HEK293 (cell line): ENCODE measurements around the gene ASTN2.

Source experiments
- CTCF ChIA-PET: fragments of 350-600 bp; formaldehyde crosslinking; extraction: SDS; loops from one replicate; lab custom pipeline; 2021; ENCODE audit warnings: antibody characterized with exemption; lab: Yijun Ruan, JAX
- POLR2A ChIA-PET: fragments of 300-600 bp; formaldehyde crosslinking; extraction: SDS; loops from one replicate; lab custom pipeline; 2020; ENCODE audit warnings: antibody characterized with exemption, inconsistent platforms; lab: Yijun Ruan, JAX
- H3K27ac ChIP-seq: fragments of 200-500 bp; sonication (Bioruptor generic); 2 replicates; pipeline ENCODE4 v1.5.1; 2014; ENCODE audit warnings: low read depth, low read length, control low read depth, inconsistent platforms; ENCODE audit errors: extremely low read depth
- H3K36me3 ChIP-seq, 2 experiments: fragments of 200-500 bp in 1 of 2; sonication (Bioruptor generic) in 1 of 2; 1 replicate in 1 of 2; 2 replicates in 1 of 2; pipeline ENCODE4 v1.5.1; 2014 to 2017; ENCODE audit warnings: inconsistent platforms in 2 of 2, low read length in 2 of 2; ENCODE audit not compliant: control insufficient read depth in 2 of 2, insufficient read depth in 1 of 2
- H3K4me1 ChIP-seq: fragments of 200-500 bp; sonication (Bioruptor generic); 2 replicates; pipeline ENCODE4 v1.5.1; 2014; ENCODE audit warnings: mild to moderate bottlenecking, low read length, inconsistent platforms; ENCODE audit not compliant: control insufficient read depth, insufficient read depth
- H3K4me3 ChIP-seq: 2 replicates; pipeline ENCODE4 v1.5.1; 2011; ENCODE audit warnings: low read depth, mild to moderate bottlenecking, control low read depth, low read length, moderate library complexity
- H3K9me3 ChIP-seq: fragments of 200-500 bp; sonication (Bioruptor generic); 2 replicates; pipeline ENCODE4 v1.5.1; 2014; ENCODE audit warnings: low read depth, low read length, inconsistent platforms; ENCODE audit not compliant: control insufficient read depth, insufficient read depth
- EGR2 ChIP-seq: fragments of 450-650 bp; formaldehyde crosslinking; IDR thresholded peaks from 2 replicates; pipeline ENCODE4 v1.5.1; 2016; ENCODE audit warnings: low read depth, missing biosample characterization, missing genetic modification characterization
- HOXA7 ChIP-seq: sonication (generic); formaldehyde crosslinking; IDR thresholded peaks from 2 replicates; pipeline ENCODE4 v1.8.1; 2022; ENCODE audit warnings: missing genetic modification reagents, borderline replicate concordance
- HOXD13 ChIP-seq: sonication (generic); formaldehyde crosslinking; IDR thresholded peaks from 2 replicates; pipeline ENCODE4 v1.8.0; 2022; ENCODE audit warnings: missing genetic modification reagents, borderline replicate concordance
- KLF16 ChIP-seq: fragments of 450-650 bp; formaldehyde crosslinking; IDR thresholded peaks from 2 replicates; pipeline ENCODE4 v1.5.1; 2017; ENCODE audit warnings: missing biosample characterization, missing genetic modification characterization
- OVOL3 ChIP-seq: fragments of 450-650 bp; formaldehyde crosslinking; IDR thresholded peaks from 2 replicates; pipeline ENCODE4 v1.5.1; 2016; ENCODE audit warnings: missing biosample characterization, missing genetic modification characterization
- REPIN1 ChIP-seq: fragments of 450-650 bp; formaldehyde crosslinking; IDR thresholded peaks from 2 replicates; pipeline ENCODE4 v1.5.1; 2017; ENCODE audit warnings: missing biosample characterization, missing genetic modification characterization, low read depth
- SCRT2 ChIP-seq: fragments of 450-650 bp; formaldehyde crosslinking; IDR thresholded peaks from 2 replicates; pipeline ENCODE4 v1.5.1; 2016; ENCODE audit warnings: missing biosample characterization, missing genetic modification characterization
- ZEB2 ChIP-seq: fragments of 450-650 bp; formaldehyde crosslinking; IDR thresholded peaks from 2 replicates; pipeline ENCODE4 v1.5.1; 2016; ENCODE audit warnings: missing biosample characterization, missing genetic modification characterization
- ZNF174 ChIP-seq: fragments of 450-650 bp; formaldehyde crosslinking; IDR thresholded peaks from 2 replicates; pipeline ENCODE4 v1.5.0; 2017; ENCODE audit warnings: missing biosample characterization, mild to moderate bottlenecking, missing genetic modification characterization
- ZNF2 ChIP-seq: fragments of 450-650 bp; formaldehyde crosslinking; IDR thresholded peaks from 2 replicates; pipeline ENCODE4 v1.5.1; 2016; ENCODE audit warnings: missing biosample characterization, missing genetic modification characterization
- ZNF514 ChIP-seq: fragments of 450-650 bp; formaldehyde crosslinking; IDR thresholded peaks from 2 replicates; pipeline ENCODE4 v1.5.1; 2016; ENCODE audit warnings: missing biosample characterization, missing genetic modification characterization
- ZNF521 ChIP-seq: fragments of 450-650 bp; formaldehyde crosslinking; IDR thresholded peaks from 2 replicates; pipeline ENCODE4 v1.5.1; 2017; ENCODE audit warnings: missing biosample characterization, mild to moderate bottlenecking, missing genetic modification characterization
- ZNF544 ChIP-seq: fragments of 450-650 bp; formaldehyde crosslinking; IDR thresholded peaks from 2 replicates; pipeline ENCODE4 v1.5.0; 2017; ENCODE audit warnings: missing biosample characterization, missing genetic modification characterization
- ZNF776 ChIP-seq: fragments of 450-650 bp; formaldehyde crosslinking; IDR thresholded peaks from 2 replicates; pipeline ENCODE4 v1.5.0; 2017; ENCODE audit warnings: missing biosample characterization, missing genetic modification characterization, borderline replicate concordance
- TF ChIP-seq, protein P1 (sequence below): fragments of 450-650 bp; formaldehyde crosslinking; IDR thresholded peaks from 2 replicates; pipeline ENCODE4 v1.5.1; 2016; ENCODE audit warnings: missing biosample characterization, missing genetic modification characterization, borderline replicate concordance
- TF ChIP-seq, protein P2 (sequence below): fragments of 450-650 bp; formaldehyde crosslinking; IDR thresholded peaks from 2 replicates; pipeline ENCODE4 v1.5.1; 2016; ENCODE audit warnings: missing biosample characterization, missing genetic modification characterization
- TF ChIP-seq, protein P3 (sequence below): fragments of 450-650 bp; formaldehyde crosslinking; IDR thresholded peaks from 2 replicates; pipeline ENCODE4 v1.5.1; 2016; ENCODE audit warnings: missing biosample characterization, missing genetic modification characterization
- TF ChIP-seq, protein P4 (sequence below): fragments of 450-650 bp; formaldehyde crosslinking; IDR thresholded peaks from 2 replicates; pipeline ENCODE4 v1.5.1; 2016; ENCODE audit warnings: missing biosample characterization, missing genetic modification characterization, borderline replicate concordance
- TF ChIP-seq, protein P5 (sequence below): IDR thresholded peaks from 2 replicates; pipeline ENCODE4 v1.6.1; 2011; ENCODE audit warnings: mild to moderate bottlenecking, low read depth, low read length, borderline replicate concordance
- TF ChIP-seq, protein P6 (sequence below): fragments of 450-650 bp; formaldehyde crosslinking; IDR thresholded peaks from 2 replicates; pipeline ENCODE4 v1.5.1; 2017; ENCODE audit warnings: missing biosample characterization, missing genetic modification characterization
- TF ChIP-seq, protein P7 (sequence below): fragments of 450-650 bp; formaldehyde crosslinking; IDR thresholded peaks from 2 replicates; pipeline ENCODE4; 2016; ENCODE audit warnings: missing biosample characterization, missing genetic modification characterization

The ASTN2 gene

DNA sequence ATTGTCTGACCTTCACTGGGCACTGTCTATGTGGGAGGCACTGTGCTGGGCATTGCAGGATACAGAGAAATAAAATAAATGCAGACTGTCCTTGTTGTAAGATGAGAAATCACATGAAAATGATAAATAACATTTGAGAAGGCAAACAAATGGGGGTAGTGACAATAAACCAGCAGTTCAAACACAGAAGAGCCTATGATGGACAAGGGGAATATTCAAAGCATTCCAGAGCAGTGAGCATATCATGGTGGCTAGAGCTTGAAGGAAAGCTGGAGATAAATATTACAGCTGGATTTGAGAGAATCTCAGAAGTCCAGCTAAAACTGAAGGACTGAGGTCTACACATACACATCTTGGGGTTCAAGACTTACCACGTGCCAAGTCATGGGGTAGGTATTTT, 209.9 kb downstream of the ASTN2 start (continued):
- TF ChIP-seq HOXD13 (CRISPR knock-in tag), result no peak
- TF ChIP-seq ZNF544 (tag by site-specific recombination), result no peak
- TF ChIP-seq ZNF776 (tag by site-specific recombination), result no peak
- no peak for TF ChIP-seq ZEB2 (tag by site-specific recombination)
- TF ChIP-seq, protein P1, sequence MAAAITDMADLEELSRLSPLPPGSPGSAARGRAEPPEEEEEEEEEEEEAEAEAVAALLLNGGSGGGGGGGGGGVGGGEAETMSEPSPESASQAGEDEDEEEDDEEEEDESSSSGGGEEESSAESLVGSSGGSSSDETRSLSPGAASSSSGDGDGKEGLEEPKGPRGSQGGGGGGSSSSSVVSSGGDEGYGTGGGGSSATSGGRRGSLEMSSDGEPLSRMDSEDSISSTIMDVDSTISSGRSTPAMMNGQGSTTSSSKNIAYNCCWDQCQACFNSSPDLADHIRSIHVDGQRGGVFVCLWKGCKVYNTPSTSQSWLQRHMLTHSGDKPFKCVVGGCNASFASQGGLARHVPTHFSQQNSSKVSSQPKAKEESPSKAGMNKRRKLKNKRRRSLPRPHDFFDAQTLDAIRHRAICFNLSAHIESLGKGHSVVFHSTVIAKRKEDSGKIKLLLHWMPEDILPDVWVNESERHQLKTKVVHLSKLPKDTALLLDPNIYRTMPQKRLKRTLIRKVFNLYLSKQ (tag by site-specific recombination), result no peak
- TF ChIP-seq, protein P2, sequence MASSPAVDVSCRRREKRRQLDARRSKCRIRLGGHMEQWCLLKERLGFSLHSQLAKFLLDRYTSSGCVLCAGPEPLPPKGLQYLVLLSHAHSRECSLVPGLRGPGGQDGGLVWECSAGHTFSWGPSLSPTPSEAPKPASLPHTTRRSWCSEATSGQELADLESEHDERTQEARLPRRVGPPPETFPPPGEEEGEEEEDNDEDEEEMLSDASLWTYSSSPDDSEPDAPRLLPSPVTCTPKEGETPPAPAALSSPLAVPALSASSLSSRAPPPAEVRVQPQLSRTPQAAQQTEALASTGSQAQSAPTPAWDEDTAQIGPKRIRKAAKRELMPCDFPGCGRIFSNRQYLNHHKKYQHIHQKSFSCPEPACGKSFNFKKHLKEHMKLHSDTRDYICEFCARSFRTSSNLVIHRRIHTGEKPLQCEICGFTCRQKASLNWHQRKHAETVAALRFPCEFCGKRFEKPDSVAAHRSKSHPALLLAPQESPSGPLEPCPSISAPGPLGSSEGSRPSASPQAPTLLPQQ (tag by site-specific recombination), result no peak
- TF ChIP-seq, all 188 proteins: peak for 0

DNA sequence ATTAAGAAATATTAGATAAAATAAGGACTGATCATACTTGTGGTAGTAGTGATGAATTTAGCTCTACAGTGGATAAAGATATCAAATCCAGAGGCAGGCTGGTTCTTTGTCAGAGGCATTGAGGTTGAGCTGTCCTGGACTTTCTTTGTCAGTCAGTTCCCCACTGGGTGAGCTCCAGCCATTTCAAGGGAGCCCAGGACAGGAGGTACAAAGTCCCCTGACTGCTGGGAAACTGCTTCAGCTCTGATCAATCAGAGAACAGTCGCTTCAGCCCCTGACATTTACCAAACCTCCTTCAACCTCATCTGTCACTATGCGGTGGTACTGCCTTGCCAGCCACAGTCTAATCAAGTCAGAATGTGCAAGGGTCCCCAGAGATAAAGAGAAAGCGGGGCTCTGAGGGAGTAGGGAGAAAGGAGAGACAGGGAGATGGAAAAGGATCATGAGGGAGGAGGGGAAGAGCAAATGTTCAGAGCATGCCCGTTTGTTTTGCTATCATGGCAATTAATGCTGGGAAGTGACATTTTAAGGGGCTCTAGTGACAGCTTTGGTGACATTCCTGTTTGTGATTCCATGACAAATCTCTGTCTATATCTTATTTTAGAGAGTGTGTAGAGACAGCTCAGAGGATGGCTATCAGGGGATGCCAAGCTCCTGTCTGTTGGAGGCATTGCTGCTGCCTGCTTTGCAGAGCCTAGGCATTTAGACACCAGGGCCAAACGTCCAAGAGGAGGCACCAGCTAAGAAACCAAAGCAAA, 223.2 kb downstream of the ASTN2 start:
- Histone ChIP-seq H3K9me3 (no peaks in the 10 kb centered on the region), H3K36me3 (no peaks in the 10 kb centered on the region), H3K4me1 (no peaks in the 10 kb centered on the region), H3K27ac (no peak overlapping the region), H3K4me3 (no peak overlapping the region)
- POLR2A ChIA-PET, result no interaction called here
- CTCF ChIA-PET, result interaction anchor here (0.6 kb wide), 1 partner anchor 62 kb away, joined by 3 read pairs; no protein-coding TSS in a partner anchor
- TF ChIP-seq SCRT2 (tag by site-specific recombination) (no peak), ZNF514 (tag by site-specific recombination) (no peak), ZNF2 (tag by site-specific recombination) (no peak), ZNF521 (tag by site-specific recombination) (no peak), HOXA7 (CRISPR knock-in tag) (no peak), REPIN1 (tag by site-specific recombination) (no peak), OVOL3 (no peak), EGR2 (no peak), KLF16 (tag by site-specific recombination) (no peak), ZNF174 (tag by site-specific recombination) (no peak)
- TF ChIP-seq, protein P3, sequence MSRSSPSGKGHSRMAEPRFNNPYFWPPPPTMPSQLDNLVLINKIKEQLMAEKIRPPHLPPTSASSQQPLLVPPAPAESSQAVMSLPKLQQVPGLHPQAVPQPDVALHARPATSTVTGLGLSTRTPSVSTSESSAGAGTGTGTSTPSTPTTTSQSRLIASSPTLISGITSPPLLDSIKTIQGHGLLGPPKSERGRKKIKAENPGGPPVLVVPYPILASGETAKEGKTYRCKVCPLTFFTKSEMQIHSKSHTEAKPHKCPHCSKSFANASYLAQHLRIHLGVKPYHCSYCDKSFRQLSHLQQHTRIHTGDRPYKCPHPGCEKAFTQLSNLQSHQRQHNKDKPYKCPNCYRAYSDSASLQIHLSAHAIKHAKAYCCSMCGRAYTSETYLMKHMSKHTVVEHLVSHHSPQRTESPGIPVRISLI, result no peak
- TF ChIP-seq, protein P4, sequence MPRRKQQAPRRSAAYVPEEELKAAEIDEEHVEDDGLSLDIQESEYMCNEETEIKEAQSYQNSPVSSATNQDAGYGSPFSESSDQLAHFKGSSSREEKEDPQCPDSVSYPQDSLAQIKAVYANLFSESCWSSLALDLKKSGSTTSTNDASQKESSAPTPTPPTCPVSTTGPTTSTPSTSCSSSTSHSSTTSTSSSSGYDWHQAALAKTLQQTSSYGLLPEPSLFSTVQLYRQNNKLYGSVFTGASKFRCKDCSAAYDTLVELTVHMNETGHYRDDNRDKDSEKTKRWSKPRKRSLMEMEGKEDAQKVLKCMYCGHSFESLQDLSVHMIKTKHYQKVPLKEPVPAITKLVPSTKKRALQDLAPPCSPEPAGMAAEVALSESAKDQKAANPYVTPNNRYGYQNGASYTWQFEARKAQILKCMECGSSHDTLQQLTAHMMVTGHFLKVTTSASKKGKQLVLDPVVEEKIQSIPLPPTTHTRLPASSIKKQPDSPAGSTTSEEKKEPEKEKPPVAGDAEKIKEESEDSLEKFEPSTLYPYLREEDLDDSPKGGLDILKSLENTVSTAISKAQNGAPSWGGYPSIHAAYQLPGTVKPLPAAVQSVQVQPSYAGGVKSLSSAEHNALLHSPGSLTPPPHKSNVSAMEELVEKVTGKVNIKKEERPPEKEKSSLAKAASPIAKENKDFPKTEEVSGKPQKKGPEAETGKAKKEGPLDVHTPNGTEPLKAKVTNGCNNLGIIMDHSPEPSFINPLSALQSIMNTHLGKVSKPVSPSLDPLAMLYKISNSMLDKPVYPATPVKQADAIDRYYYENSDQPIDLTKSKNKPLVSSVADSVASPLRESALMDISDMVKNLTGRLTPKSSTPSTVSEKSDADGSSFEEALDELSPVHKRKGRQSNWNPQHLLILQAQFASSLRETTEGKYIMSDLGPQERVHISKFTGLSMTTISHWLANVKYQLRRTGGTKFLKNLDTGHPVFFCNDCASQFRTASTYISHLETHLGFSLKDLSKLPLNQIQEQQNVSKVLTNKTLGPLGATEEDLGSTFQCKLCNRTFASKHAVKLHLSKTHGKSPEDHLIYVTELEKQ (tag by site-specific recombination), result no peak
- TF ChIP-seq, protein P5, sequence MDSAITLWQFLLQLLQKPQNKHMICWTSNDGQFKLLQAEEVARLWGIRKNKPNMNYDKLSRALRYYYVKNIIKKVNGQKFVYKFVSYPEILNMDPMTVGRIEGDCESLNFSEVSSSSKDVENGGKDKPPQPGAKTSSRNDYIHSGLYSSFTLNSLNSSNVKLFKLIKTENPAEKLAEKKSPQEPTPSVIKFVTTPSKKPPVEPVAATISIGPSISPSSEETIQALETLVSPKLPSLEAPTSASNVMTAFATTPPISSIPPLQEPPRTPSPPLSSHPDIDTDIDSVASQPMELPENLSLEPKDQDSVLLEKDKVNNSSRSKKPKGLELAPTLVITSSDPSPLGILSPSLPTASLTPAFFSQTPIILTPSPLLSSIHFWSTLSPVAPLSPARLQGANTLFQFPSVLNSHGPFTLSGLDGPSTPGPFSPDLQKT, result no peak
- TF ChIP-seq, protein P6, sequence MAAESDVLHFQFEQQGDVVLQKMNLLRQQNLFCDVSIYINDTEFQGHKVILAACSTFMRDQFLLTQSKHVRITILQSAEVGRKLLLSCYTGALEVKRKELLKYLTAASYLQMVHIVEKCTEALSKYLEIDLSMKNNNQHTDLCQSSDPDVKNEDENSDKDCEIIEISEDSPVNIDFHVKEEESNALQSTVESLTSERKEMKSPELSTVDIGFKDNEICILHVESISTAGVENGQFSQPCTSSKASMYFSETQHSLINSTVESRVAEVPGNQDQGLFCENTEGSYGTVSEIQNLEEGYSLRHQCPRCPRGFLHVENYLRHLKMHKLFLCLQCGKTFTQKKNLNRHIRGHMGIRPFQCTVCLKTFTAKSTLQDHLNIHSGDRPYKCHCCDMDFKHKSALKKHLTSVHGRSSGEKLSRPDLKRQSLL (tag by site-specific recombination), result no peak
- TF ChIP-seq, protein P7, sequence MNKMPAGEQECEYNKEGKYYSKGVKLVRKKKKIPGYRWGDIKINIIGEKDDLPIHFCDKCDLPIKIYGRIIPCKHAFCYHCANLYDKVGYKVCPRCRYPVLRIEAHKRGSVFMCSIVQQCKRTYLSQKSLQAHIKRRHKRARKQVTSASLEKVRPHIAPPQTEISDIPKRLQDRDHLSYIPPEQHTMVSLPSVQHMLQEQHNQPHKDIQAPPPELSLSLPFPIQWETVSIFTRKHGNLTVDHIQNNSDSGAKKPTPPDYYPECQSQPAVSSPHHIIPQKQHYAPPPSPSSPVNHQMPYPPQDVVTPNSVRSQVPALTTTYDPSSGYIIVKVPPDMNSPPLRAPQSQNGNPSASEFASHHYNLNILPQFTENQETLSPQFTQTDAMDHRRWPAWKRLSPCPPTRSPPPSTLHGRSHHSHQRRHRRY, result no peak
